ENCODE results near the gene ZNF397. TPM values are rescaled to one million over a fixed set of nuclear protein-coding genes. Genes with fewer than 3 reads are reported as not detected.

Gene ZNF397
- total and polyA plus RNA-seq, 2 donors (not counting 3 experiments of a cell fraction or from before 2014, with no cell fraction given), result 1.5 to 5.5 TPM

DNA sequence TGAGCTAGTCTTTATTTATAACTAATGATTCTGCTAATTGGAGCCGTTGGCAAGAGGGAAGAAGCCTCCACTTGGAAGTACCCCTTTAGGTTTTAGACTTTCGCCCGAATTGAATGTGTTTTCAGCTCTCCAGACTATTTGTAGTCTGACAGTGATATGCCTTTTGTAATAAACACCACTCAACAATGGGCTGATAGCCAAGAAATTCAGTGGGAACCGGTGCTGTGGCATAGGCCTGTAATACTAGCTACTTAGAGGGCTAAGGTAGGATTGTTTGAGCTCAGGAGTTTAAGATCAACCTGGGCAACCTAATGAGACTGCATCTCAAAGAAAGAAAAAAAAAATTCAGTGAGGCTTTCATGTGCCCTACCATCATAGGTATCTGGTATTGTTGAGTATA is 62.8 kb downstream of the ZNF397 start:
- no peak overlapping the region for H3K27ac ChIP-seq (ENCODE audit: insufficient read depth, low read depth, low read length)
- intact Hi-C loops (cut with micrococcal nuclease), result no loop called here
- dilution Hi-C loops (cut with MboI; ENCODE audit: extremely low pct_ligation_motif_present, low sequenced_read_pairs), result no loop called here
- CTCF ChIA-PET, result no interaction called here
- H3K4me2 ChIP-seq (ENCODE audit: insufficient read depth, low read length), result no peak overlapping the region
- H3K36me3 ChIP-seq (ENCODE audit: control insufficient read depth in 2 of 2, extremely low read depth in 1 of 2, insufficient read depth in 2 of 2, low read length in 2 of 2), result peaks cover 5% of the 10 kb centered on the region in 2 experiments
- H3K4me1 ChIP-seq (ENCODE audit: control insufficient read depth, extremely low read depth, insufficient read depth, low read length), result no peaks in the 10 kb centered on the region
- DNase-seq (ENCODE audit: low read depth, low spot score) (no peak), FAIRE-seq (no peak)
- no peak overlapping the region for H3K9ac ChIP-seq (replicated peaks; ENCODE audit: extremely low read depth, insufficient read depth, low read length)
- H3K9me3 ChIP-seq (replicated peaks; ENCODE audit: control insufficient read depth, insufficient read depth, low read length), result peaks cover 30% of the 10 kb centered on the region
- H3K79me2 ChIP-seq (ENCODE audit: control insufficient read depth, insufficient read depth, low read length), result peaks cover 19% of the 10 kb centered on the region
- no peak overlapping the region for H3K4me3 ChIP-seq (replicated peaks in 1 of 3; ENCODE audit: insufficient read depth in 1 of 3, low read depth in 1 of 3, low read length in 3 of 3)
- no peaks in the 10 kb centered on the region for H3K9me1 ChIP-seq (replicated peaks; ENCODE audit: control insufficient read depth, extremely low read depth, insufficient read depth, low read length)
- POLR2A ChIA-PET, result no interaction called here
- BruUV-seq (replicated peaks), result no TSS peak
- H4K20me1 ChIP-seq (replicated peaks; ENCODE audit: control insufficient read depth, extremely low read depth, insufficient read depth, low read length), result peaks cover 2% of the 10 kb centered on the region
- no peaks in the 10 kb centered on the region for H3K27me3 ChIP-seq (ENCODE audit: control insufficient read depth in 2 of 2, insufficient read depth in 2 of 2, low read length in 2 of 2)
- H2AFZ ChIP-seq (ENCODE audit: low read depth, low read length), result no peak overlapping the region
- no peak for TF ChIP-seq CTCF (IDR thresholded peaks at IDR 0.05; ENCODE audit: extremely low read depth in 1 of 2, insufficient read depth in 1 of 2, low read depth in 1 of 2, low read length in 2 of 2)

DNA sequence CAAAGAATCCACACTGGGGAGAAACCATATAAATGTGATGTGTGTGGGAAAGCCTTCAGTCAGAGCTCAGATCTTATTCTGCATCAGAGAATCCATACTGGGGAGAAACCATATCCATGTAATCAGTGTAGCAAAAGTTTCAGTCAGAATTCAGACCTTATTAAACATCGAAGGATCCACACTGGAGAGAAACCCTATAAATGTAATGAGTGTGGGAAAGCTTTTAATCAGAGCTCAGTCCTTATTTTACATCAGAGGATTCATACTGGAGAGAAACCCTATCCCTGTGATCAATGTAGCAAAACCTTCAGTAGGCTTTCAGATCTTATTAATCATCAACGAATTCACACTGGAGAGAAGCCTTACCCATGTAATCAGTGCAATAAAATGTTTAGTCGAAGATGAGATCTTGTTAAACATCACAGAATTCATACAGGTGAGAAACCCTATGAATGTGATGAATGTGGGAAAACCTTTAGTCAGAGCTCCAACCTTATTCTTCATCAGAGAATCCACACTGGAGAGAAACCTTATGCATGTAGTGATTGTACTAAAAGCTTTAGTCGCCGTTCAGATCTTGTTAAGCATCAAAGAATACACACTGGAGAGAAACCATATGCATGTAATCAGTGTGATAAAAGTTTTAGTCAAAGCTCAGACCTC is 65.9 kb downstream of the ZNF397 start:
- dilution Hi-C loops (cut with MboI; ENCODE audit: extremely low pct_ligation_motif_present, low sequenced_read_pairs) (no loop called here), intact Hi-C loops (cut with micrococcal nuclease) (no loop called here)
- H3K4me2 ChIP-seq (ENCODE audit: insufficient read depth, low read length), result no peak overlapping the region
- H4K20me1 ChIP-seq (replicated peaks; ENCODE audit: control insufficient read depth, extremely low read depth, insufficient read depth, low read length), result peaks cover 2% of the 10 kb centered on the region
- peaks cover 35% of the 10 kb centered on the region for H3K9me3 ChIP-seq (replicated peaks; ENCODE audit: control insufficient read depth, insufficient read depth, low read length)
- POLR2A ChIA-PET, result no interaction called here
- peaks cover 3 to 5% of the 10 kb centered on the region in 2 experiments for H3K36me3 ChIP-seq (ENCODE audit: control insufficient read depth in 2 of 2, extremely low read depth in 1 of 2, insufficient read depth in 2 of 2, low read length in 2 of 2)
- H3K27ac ChIP-seq (ENCODE audit: insufficient read depth, low read depth, low read length), result no peak overlapping the region
- peaks cover 7% of the 10 kb centered on the region for H3K79me2 ChIP-seq (ENCODE audit: control insufficient read depth, insufficient read depth, low read length)
- CTCF ChIA-PET, result no interaction called here
- no TSS peak for BruUV-seq (replicated peaks)
- no peak overlapping the region for H2AFZ ChIP-seq (ENCODE audit: low read depth, low read length)
- no peak overlapping the region for H3K9ac ChIP-seq (replicated peaks; ENCODE audit: extremely low read depth, insufficient read depth, low read length)
- DNase-seq (ENCODE audit: low read depth, low spot score) (no peak), FAIRE-seq (no peak)
- no peaks in the 10 kb centered on the region for H3K4me1 ChIP-seq (ENCODE audit: control insufficient read depth, extremely low read depth, insufficient read depth, low read length)
- no peak overlapping the region for H3K4me3 ChIP-seq (replicated peaks in 1 of 3; ENCODE audit: insufficient read depth in 1 of 3, low read depth in 1 of 3, low read length in 3 of 3)
- no peaks in the 10 kb centered on the region for H3K9me1 ChIP-seq (replicated peaks; ENCODE audit: control insufficient read depth, extremely low read depth, insufficient read depth, low read length)
- no peak for TF ChIP-seq JUN (IDR thresholded peaks at IDR 0.05; ENCODE audit: borderline replicate concordance, insufficient read depth, insufficient read length, low read depth)
- TF ChIP-seq, protein P1, sequence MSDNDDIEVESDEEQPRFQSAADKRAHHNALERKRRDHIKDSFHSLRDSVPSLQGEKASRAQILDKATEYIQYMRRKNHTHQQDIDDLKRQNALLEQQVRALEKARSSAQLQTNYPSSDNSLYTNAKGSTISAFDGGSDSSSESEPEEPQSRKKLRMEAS (IDR thresholded peaks at IDR 0.05; ENCODE audit: insufficient read depth, insufficient read length), result no peak
- no peak for TF ChIP-seq POLR2A (IDR thresholded peaks at IDR 0.05; ENCODE audit: low read depth, low read length)
- TF ChIP-seq MYC (IDR thresholded peaks at IDR 0.05; ENCODE audit: low read depth, low read length), result no peak
- TF ChIP-seq CTCF (IDR thresholded peaks at IDR 0.05; ENCODE audit: extremely low read depth in 1 of 2, insufficient read depth in 1 of 2, low read depth in 1 of 2, low read length in 2 of 2), result no peak
- no peak for TF ChIP-seq POLR2AphosphoS5 (IDR thresholded peaks at IDR 0.05; ENCODE audit: insufficient read depth, low read depth, low read length)
- TF ChIP-seq FOS (IDR thresholded peaks at IDR 0.05; ENCODE audit: borderline replicate concordance, insufficient read depth, low read length), result no peak
- H3K27me3 ChIP-seq (ENCODE audit: control insufficient read depth in 2 of 2, insufficient read depth in 2 of 2, low read length in 2 of 2), result no peaks in the 10 kb centered on the region

Measured in endothelial cell of umbilical vein (primary cell).